Fibroblast of skin of right biceps (primary cell): ENCODE results near the gene AGPAT2.
"Not testable (repeated sequence)": the region's sequence is repeated elsewhere in the genome, so short reads cannot be mapped to it uniquely, and the experiment has no call there.

Experiments
- DNase-seq: peaks from one replicate; pipeline ENCODE4 v3.0.0-alpha.2; 2013

The AGPAT2 gene

GRCh38 chr9:136643596-136644342, 43.5 kb downstream of the AGPAT2 start:
- DNase-seq: no peak

- DNase-seq: no peak
Measured at GRCh38 chr9:136642439-136642921, 44.8 kb downstream of the AGPAT2 start.

- DNase-seq: no peak
Measured at GRCh38 chr9:136640171-136641111, 46.8 kb downstream of the AGPAT2 start.

- no peak for DNase-seq
Measured at GRCh38 chr9:136634904-136635303, 52.4 kb downstream of the AGPAT2 start.

GRCh38 chr9:136632491-136633106, 54.7 kb downstream of the AGPAT2 start:
- not testable (repeated sequence) for DNase-seq

- DNase-seq: not testable (repeated sequence)
Measured at GRCh38 chr9:136632072-136632471, 55.2 kb downstream of the AGPAT2 start.

GRCh38 chr9:136631038-136632000, 55.9 kb downstream of the AGPAT2 start:
- DNase-seq: peak; percentile 74

- DNase-seq: no peak
Measured at GRCh38 chr9:136630662-136630992, 56.6 kb downstream of the AGPAT2 start.

- peak; percentile 23 for DNase-seq
Measured at GRCh38 chr9:136629879-136630661, 57.2 kb downstream of the AGPAT2 start.

- DNase-seq: no peak
Measured at GRCh38 chr9:136629001-136629878, 58.0 kb downstream of the AGPAT2 start.

- DNase-seq: no peak
Measured at GRCh38 chr9:136628268-136628667, 59.0 kb downstream of the AGPAT2 start.

GRCh38 chr9:136627703-136628102, 59.6 kb downstream of the AGPAT2 start:
- no peak for DNase-seq

- no peak for DNase-seq
Measured at GRCh38 chr9:136626740-136627642, 60.3 kb downstream of the AGPAT2 start.

- no peak for DNase-seq
Measured at GRCh38 chr9:136626066-136626725, 61.1 kb downstream of the AGPAT2 start.

GRCh38 chr9:136625101-136626065, 61.9 kb downstream of the AGPAT2 start:
- peak; percentile 47 for DNase-seq

GRCh38 chr9:136624184-136624951, 62.9 kb downstream of the AGPAT2 start:
- DNase-seq: no peak

- DNase-seq: no peak
Measured at GRCh38 chr9:136623842-136624183, 63.4 kb downstream of the AGPAT2 start.
